HG02943 (cell line): ENCODE data around the gene MINDY3.

Experiments
- ATAC-seq: cut with Tn5 transposase; IDR thresholded peaks from one replicate; pipeline ENCODE4 v1.9.1; 2021; ENCODE audit warnings: mild to moderate bottlenecking, low read depth, moderate library complexity; ENCODE audit not compliant: unreplicated experiment

Gene MINDY3

DNA sequence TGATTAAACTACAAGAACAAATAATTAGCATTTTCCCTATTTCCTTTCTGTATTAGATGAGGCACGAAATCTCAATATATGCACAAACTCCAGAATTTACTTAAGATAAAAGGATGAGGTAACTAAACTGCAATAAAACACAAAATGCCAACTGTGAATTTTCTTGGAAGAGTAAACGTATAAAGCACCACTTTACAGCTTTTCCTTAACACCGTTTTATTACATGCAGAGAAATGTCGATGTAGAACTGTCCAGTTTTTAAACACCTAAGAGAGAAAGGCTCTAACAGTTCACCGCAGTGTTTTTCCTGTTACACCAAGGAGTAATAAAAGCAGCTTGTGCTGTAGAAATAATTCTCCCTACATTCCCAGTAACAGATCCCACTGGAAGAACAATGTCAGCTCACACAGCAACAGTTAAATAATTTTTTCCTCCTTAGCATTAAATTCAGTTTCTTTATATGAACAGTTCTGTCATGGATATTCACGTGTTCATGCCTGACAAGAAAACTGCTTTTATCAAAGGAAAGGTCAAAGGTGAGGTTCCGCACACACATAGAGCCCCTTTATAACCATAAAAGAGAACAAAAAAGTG is 52.0 kb downstream of the MINDY3 start:
- no peak for ATAC-seq

DNA sequence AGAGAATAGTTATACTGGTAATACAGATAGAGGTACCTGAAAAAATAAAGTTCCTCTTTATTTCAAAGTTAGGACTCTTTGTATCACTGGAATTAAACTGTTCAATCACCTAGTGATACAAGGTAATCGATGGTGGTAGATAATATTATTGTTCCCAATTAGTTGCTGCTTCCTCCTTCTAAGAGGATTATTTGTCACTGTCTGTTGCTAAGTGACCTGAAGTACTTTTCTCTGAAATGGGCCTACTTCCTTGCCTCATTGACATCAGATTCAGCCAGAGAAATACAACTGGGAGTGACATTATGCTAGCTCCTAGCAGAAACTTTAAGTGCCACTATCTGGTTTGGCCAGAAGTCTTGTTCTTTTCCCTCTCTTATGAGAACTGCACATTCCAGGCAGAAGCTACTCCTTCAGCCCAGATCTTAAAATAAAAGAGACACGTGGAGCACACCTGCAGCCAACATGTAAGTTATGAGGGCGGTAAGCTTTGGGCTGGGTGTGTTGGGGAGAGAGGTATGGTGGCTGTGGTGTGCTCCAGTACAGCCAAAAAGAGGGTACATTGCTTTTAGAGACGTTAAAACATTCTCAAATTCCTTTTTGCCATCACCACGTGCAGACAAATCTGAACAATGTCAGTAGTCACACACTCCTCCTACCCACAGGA is 54.8 kb downstream of the MINDY3 start:
- no peak for ATAC-seq

DNA sequence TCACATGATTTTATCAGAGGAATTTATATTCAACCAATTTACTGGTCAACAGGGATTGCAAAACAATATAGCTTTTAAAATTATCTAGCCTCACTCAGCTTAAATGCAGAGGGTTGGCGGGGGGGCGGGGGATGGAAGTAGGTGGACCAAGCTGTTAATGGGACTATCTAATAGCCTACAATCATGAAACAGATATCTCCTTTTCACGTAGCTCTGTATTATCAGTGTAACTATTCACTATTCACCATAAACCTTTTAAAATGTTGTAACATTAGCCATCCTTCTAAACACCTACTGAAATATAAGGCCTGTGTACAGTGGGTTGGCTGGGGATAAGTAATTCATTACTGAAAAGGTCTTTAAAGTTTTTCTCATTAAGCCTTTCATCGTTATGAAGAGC is 56.2 kb downstream of the MINDY3 start:
- no peak for ATAC-seq

DNA sequence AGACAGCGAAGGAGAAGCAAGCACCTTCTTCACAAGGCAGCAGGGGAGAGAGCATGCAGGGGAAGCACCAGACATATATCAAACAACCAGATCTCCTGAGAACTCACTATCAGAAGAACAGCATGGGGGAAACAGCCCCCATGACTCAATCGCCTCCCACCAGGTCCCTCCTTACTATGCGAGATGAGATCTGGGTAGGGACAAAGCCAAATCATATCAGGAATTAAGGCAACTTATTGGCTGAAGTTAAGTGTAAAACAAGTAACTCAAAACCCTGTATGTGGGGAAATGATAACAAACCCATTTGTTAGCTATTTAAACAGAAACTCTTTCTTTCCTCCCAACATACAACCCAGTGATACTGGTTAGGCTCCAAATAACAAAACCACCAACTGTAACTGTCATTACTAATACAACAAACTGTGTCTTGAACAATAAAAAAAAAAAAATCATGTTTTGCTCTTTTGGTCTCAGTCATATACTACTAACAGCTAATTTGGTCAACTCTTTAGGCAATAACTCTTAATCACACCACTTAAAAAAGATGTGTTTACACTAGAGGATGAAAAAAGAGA is 57.8 kb downstream of the MINDY3 start:
- no peak for ATAC-seq

DNA sequence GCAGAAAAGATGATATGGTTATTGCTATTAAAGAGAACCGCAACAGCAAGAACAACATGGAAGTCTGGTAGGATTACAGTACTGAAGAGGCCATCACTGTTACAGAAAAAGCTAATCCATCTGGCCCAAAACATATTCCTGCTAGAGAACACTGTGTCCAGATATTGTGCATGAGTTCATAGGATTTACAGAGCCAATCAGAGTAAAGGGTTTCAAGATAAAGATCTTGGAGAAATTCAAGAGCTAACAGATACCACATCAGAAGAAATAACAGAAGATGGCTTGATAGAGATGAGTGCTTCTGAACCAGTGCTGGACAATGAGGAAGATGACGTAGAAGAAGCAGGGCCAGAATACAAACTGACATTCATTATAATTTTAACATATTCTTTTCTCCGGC is 58.7 kb downstream of the MINDY3 start:
- ATAC-seq: no peak

DNA sequence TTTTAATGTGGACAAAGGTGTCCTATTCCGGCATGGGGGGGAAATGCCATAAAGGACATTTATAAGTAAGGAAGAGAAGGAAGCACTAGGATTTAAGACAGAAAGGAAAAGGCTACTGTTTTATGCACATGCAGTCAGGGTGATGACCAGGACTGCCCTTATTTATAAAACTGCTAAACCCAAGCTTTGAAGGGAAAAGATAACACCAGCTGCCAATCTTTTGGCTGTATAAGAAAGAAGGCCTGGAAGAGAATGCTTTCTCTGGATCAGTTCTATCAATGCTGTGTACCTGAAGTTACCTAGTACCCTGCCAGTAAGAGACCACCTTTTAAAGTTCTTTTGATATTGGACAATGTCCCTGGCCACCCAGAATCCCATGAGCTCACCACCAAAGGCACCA is 59.2 kb downstream of the MINDY3 start:
- ATAC-seq: no peak

DNA sequence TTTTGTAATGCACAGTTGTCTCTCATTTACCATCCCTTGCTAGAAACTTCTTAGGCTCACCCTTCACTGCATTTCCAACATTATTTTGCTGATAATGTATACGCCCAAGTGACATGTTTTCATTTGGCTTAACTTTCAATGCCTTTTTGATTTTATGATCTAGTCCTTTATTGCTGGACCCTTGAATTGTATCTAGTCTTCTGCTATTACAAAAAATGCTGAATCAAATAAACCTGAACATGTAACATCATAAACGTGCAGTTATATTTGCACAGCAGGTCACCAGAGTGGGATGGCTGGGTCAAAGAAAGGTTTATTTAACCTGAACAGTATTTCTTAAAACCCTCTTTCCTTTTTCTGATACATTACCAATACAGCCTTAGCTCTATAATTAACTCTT is 63.0 kb downstream of the MINDY3 start:
- ATAC-seq: no peak

DNA sequence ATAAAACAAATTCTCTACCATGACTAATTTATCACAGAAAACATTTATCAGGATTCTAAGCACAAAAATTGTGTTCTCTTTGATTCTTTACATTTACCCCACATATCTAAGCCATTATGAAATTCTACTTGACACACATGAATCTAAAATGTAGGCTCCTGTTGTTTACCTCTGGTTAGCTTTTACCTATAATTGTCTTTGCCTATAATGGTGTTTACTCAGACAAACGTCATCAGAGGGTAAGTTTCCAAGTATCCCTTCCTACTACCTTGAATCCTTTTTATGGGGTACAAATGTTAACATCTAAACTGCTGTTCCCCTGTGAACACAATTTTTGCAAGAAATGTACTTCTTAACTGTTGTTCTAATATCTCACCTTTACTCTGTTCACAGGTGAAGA is 63.5 kb downstream of the MINDY3 start:
- ATAC-seq: no peak

DNA sequence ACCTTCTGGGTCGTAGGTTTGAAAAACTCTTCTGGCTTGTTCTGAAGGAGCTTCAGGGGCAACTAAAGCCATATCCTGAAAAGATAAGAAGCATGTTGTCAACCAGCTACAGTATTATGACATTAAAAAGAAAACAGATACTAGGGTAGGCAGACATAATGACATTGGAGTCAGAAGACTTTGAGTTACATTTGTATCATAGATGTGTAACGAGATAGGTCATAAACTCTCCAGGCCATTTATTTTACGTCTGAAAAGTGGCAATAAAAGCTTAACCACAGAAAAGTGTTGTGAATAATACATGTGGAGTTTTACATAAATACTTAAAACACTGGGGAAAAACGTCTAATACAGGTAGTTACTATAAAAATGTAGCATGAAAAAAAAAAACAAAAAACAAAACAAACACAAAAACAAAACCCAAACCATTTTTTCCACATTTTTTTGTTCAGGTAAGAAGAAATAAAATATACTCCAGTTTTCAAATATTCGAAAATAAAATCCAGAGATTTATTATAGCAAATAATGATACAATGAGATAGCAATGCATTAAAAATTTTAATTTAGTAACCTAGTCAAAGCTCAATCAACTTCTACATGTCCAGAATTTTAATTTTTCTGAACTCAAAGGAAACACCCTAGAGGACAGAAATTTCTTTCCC is 64.1 kb downstream of the MINDY3 start:
- ATAC-seq: no peak

DNA sequence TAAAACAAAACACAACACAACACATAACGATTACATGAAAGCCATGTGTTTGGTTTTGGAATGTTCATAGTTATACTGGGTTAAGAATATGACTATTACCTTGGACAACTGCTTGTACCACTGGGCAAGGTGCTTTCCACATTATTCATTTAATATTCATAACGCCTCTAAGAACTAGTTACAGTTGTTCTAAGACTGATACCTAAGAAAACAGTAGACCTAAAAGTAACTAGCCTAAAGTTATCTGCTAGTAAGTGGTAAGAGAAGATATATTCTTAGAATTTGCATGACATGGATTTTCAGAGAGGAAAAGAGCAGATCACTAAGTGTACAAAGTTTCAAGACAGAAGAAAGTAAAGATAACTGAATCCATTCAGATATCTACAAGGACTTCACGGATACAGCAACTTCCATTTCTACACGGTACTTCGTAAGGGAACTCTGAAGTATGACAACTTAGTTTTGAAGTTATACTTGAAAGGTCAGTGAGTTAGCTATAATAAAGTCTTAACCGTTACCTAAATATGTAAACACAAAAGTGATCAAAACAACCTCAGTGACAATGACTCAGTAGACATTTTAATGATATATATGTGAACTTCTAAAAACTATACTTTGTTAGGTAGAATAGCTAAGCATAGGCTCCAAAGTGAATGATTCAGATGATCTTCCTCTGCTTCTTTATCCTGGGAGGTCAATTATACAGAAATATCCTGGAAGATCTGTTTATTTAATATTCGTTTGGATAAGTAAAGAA is 65.1 kb downstream of the MINDY3 start:
- no peak for ATAC-seq

DNA sequence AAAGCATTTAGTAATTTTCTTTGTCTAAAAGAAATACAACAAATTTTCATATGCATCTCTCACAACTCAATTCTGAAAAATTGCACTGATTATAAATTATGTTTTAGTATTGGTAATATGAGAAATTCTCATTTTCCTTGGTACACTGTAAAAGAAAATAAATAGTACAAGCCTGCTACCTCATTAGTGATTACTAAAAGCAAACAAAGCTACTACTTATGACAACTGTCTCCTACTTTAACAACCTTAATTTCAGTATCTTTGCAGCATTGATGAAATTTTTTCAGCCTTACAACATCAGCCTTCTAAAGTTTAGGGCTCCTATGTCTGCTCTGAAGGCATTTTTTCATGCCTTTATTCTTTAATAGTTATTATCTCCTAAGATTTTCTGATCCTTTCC is 65.7 kb downstream of the MINDY3 start:
- ATAC-seq: no peak

DNA sequence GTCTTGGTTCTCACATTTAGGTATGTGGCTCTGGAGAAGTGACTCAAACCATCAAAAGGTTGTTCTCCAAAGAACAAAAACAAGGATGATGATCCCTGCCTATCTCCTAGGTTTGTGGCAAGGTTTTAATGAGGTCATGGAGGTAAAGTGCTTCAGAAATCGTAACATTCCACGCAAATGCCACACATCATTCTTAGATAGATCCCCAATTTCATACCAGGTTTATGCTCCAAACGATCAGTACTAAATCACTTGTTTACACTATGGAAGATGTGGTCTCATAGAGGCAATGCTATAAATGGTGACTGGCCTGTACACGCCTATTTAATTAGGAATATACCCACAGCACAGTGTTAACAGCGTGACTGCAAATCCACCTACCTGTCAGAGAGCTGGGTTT is 66.6 kb downstream of the MINDY3 start:
- ATAC-seq: no peak

DNA sequence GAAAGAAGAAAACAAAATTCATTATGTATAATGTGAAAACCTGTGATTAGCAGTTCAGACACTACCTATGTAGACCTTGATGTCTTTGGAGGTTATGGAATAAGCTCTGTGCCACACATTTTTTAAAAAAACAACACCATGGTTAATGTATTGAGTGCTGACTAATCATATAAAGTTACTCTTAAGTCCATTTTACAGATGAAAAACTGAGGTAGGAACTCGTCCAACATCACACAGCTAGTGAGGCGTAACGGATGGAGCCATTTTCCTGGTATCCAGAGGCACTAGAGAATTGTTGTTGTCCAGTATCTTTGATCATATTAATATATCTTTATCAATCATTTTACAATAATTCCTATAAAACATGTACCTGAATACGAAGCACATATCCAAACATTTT is 67.5 kb downstream of the MINDY3 start:
- ATAC-seq: no peak

DNA sequence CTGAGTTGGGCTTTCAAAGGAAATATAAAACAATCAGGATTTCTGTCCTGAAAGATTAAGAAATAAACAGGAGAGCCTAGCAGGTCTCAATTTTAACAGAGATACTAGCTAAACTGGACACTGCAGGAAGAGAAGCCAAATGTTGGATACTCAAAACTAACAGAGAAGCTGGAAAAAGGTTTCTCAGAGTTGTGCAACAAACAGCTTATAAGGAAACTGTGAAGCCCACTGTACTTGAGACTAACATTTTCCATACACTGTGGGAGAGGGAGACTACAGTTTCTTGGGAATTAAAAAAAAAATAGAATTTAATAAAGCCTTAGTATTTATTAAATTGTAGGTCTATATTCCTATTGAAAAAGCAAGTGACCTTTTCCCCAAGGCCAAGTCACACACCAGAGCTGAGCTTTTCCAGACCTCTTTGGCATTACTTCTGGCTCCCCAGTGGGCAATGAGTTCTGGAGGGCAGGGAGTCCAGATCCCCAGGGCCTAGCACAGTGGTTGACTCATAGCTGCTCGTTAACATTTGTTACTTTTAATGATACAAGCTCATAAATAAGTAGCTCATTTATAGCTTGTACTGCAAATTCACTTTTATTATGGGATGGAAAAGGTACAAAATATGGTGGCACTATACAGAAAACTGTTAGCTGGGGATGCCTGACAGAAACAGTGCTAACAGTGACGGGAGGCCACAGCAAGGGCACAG is 68.3 kb downstream of the MINDY3 start:
- ATAC-seq: no peak

DNA sequence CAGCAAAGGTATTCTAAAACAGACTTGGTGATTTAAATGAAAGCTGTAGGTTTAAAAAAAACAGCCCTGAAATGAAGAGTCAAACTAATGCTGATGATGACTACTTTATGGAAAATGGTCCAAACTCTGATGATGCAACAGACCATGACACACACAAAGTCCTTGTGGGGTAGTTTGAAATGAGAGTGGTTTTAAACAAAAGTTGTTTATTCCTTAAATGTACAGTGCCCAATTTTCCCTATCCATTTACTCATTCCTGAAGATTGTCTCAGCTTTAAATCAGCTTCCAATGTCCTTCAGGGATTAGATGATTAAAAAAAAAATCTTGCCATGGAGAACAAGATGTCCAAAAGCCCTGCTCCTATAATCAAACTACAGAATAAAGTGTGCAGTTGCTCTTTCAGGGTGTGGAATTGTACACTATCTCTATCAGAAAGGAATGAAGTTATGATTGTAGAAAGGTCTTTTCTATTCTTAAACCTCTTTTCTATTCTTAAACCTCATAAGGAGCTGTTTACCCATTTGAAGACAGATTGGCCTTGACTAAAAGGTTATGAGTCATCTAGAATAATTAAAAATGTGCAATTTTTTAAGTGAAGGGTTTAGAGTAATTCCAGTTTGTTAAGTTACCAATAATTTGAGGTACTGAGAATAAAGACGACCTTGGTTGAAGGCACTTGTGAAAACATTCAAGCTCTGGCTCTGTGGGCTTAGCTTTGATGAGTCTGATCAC is 70.3 kb downstream of the MINDY3 start:
- ATAC-seq: no peak

DNA sequence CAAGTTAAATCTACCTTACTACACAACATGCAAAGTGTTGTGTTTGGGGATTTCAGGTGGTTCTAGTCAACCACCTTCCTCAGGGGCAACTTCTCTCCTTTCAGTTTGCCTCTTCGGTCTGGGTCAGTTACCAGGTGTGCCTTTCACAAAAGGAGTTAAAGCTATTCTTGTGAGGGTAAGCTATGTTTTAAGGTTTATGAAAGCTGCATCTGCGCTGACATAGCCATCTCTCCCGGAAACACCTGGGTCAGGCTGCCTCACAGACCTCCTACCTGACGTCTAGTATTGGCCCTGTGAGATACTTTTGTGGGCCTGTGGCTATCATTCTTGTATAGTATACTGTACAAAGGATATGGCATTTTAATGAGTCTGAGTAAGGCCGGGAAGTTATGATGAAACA is 72.9 kb downstream of the MINDY3 start:
- no peak for ATAC-seq

DNA sequence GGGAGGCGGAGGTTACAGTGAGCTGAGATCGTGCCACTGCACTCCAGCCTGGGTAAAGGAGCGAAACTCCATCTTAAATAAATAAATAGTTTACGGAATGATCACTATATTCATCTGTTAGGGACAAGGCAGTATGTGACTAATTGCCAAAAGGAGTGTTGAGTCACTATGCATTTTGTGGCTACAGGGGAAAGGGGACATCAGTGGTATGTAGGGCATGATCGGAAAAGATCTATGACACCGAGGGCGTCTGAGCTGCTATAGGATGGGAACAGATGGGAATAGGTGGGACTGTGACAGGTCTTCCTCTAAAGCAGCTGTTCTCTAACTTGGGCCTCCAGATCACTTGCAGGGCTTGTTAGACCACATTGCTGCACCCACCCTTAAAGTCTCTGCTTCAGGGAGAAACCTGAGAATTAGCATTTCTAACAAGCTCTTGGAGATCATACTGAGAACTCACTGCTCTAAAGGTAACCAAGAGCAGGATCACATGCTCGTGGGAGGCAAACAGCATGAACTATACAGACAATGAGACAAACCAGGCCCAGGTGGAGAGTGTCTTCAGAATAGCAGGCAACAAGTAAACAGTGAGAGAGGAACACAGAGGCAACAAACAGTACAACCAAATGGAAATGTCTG is 75.5 kb downstream of the MINDY3 start:
- no peak for ATAC-seq

DNA sequence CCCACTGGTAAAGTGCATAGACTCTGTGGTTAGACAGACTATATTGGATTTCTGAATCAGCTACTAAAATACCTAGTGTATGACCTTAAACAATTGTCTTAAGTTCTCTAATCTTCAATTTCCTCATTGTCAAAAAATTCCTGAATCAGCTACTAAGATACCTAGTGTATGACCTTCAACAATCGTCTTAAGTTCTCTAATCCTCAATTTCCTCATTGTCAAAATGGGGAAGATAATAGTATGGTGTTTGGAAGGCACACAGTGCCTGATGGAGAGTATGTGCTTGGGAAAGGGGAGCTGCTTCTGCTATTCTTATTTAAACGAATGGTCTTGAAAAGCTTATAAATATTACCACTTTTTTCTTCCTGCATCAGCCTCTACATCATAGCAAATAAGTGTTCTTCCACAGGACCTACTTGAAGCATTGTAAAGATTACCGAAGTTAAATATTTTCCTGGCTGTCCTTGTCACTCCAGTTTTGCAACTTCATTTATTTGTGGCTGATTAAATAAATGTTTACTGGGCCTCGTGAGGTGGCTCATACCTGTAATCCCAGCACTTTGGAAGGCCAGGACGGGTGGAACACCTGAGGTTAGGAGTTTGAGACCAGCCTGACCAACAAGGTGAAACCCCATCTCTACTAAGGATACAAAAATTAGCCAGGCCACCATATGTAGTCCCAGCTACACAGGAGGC is 76.2 kb downstream of the MINDY3 start:
- ATAC-seq: no peak

DNA sequence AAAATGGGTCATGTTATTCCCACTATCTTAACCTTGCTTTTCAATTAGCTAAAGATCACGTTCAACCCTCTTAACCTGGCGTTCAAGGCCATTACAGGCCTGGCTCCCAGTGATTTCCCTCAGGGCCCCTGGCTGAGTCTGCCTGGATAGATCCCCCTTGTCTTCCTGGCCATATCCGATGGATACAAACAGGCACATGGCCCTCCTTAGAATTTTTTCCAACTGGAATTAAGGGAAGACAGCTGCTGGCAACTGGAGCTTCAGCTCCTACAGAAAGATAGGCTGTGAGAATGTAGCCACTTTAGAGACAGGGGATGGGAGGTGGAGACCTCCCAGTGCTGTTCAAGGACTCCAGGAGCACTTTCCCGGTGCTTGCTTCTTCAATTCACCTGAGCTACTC is 77.5 kb downstream of the MINDY3 start:
- ATAC-seq: no peak
